Stimulated activated CD8-positive, alpha-beta memory T cell treated with anti-CD3 and anti-CD28 coated beads, Interleukin-4, amount 100 ng/mL, for 48 hours (primary cell): Measurements from ENCODE around the gene CAMK2B.
"Not testable (repeated sequence)": the region's sequence is repeated elsewhere in the genome, so short reads cannot be mapped to it uniquely, and the experiment has no call there.

Experiments
- DNase-seq: peaks from one replicate; pipeline ENCODE4 v3.0.0-alpha.2; 2020

CAMK2B gene

GRCh38 chr7:44212581-44213184 lies 112.7 kb downstream of the CAMK2B start:
- DNase-seq = no peak

- DNase-seq = no peak
Measured at GRCh38 chr7:44212018-44212417, 113.4 kb downstream of the CAMK2B start.

GRCh38 chr7:44211126-44211675 lies 114.2 kb downstream of the CAMK2B start:
- DNase-seq = no peak

- no peak for DNase-seq
Measured at GRCh38 chr7:44210107-44210506, 115.3 kb downstream of the CAMK2B start.

- no peak for DNase-seq
Measured at GRCh38 chr7:44208085-44208484, 117.3 kb downstream of the CAMK2B start.

- no peak for DNase-seq
Measured at GRCh38 chr7:44206008-44206407, 119.4 kb downstream of the CAMK2B start.

- DNase-seq = no peak
Measured at GRCh38 chr7:44201813-44202212, 123.6 kb downstream of the CAMK2B start.

GRCh38 chr7:44200699-44201461 lies 124.5 kb downstream of the CAMK2B start, which contains the start of gene YKT6:
YKT6 (plus strand) TSS chr7:44200978; CDS start chr7:44201136, 158 bp downstream.
- peak; percentile 96 for DNase-seq

- not testable (repeated sequence) for DNase-seq
Measured at GRCh38 chr7:44200163-44200562, 125.2 kb downstream of the CAMK2B start.

- no peak for DNase-seq
Measured at GRCh38 chr7:44197474-44197873, 127.9 kb downstream of the CAMK2B start.

GRCh38 chr7:44196450-44196872 lies 128.9 kb downstream of the CAMK2B start:
- peak; percentile 52 for DNase-seq

GRCh38 chr7:44195889-44196288 lies 129.5 kb downstream of the CAMK2B start:
- DNase-seq = no peak

GRCh38 chr7:44194562-44195145 lies 130.7 kb downstream of the CAMK2B start:
- DNase-seq = no peak

- DNase-seq = peak; percentile 65
Measured at GRCh38 chr7:44194069-44194468, 131.3 kb downstream of the CAMK2B start.

GRCh38 chr7:44193011-44193802 lies 132.2 kb downstream of the CAMK2B start:
- DNase-seq = no peak

GRCh38 chr7:44191171-44191570 lies 134.2 kb downstream of the CAMK2B start:
- DNase-seq = no peak

- DNase-seq = no peak
Measured at GRCh38 chr7:44189993-44190872, 135.2 kb downstream of the CAMK2B start.

GRCh38 chr7:44189286-44189992 lies 136.0 kb downstream of the CAMK2B start, which contains the start of gene GCK:
GCK (minus strand) TSS chr7:44189439; CDS start chr7:44188953, 486 bp downstream.
- DNase-seq = no peak

- no peak for DNase-seq
Measured at GRCh38 chr7:44188480-44189225, 136.7 kb downstream of the CAMK2B start.
